ENCODE data around the gene KLF5.
A peak's percentile ranks its signal among the peaks of the same experiment; 100 is the strongest.

Gene KLF5

GRCh38 chr13:73081256-73081915 is 22.6 kb downstream of the KLF5 start:
- TF ChIP-seq CTCF (IDR thresholded peaks at IDR 0.05; ENCODE audit: low read depth, low read length): no peak
- DNase-seq (ENCODE audit: low read depth in 2 of 2): no peak
- H3K4me3 ChIP-seq (replicated peaks in 1 of 2; ENCODE audit: low read depth in 2 of 2, low read length in 2 of 2): no peak overlapping the region

- no peak for TF ChIP-seq CTCF (IDR thresholded peaks at IDR 0.05; ENCODE audit: low read depth, low read length)
- no peak overlapping the region for H3K4me3 ChIP-seq (replicated peaks in 1 of 2; ENCODE audit: low read depth in 2 of 2, low read length in 2 of 2)
- no peak for DNase-seq (ENCODE audit: low read depth in 2 of 2)
These were observed 23.7 kb downstream of the KLF5 start for GRCh38 chr13:73082471-73082870.

GRCh38 chr13:73082895-73083294 is 24.1 kb downstream of the KLF5 start:
- DNase-seq (ENCODE audit: low read depth in 2 of 2): no peak
- no peak for TF ChIP-seq CTCF (IDR thresholded peaks at IDR 0.05; ENCODE audit: low read depth, low read length)
- no peak overlapping the region for H3K4me3 ChIP-seq (replicated peaks in 1 of 2; ENCODE audit: low read depth in 2 of 2, low read length in 2 of 2)

- TF ChIP-seq CTCF (IDR thresholded peaks at IDR 0.05; ENCODE audit: low read depth, low read length): no peak
- DNase-seq (ENCODE audit: low read depth in 2 of 2): no peak
These were observed 29.6 kb downstream of the KLF5 start for GRCh38 chr13:73088332-73088935.

GRCh38 chr13:73089213-73089612 is 30.4 kb downstream of the KLF5 start:
- no peak overlapping the region for H3K4me3 ChIP-seq (replicated peaks in 1 of 2; ENCODE audit: low read depth in 2 of 2, low read length in 2 of 2)
- no peak for DNase-seq (ENCODE audit: low read depth in 2 of 2)
- TF ChIP-seq CTCF (IDR thresholded peaks at IDR 0.05; ENCODE audit: low read depth, low read length): no peak

More at GRCh38 chr13:73088332-73088935, 29.6 kb downstream of the KLF5 start:
- H3K4me3 ChIP-seq (replicated peaks in 1 of 2; ENCODE audit: low read depth in 2 of 2, low read length in 2 of 2): no peak overlapping the region

- TF ChIP-seq CTCF (IDR thresholded peaks at IDR 0.05; ENCODE audit: low read depth, low read length): no peak
- no peak overlapping the region for H3K4me3 ChIP-seq (replicated peaks in 1 of 2; ENCODE audit: low read depth in 2 of 2, low read length in 2 of 2)
- DNase-seq (ENCODE audit: low read depth in 2 of 2): peak; percentile 56 to 85
These were observed 31.5 kb downstream of the KLF5 start for GRCh38 chr13:73090116-73090822.

Measured in cardiac fibroblast (primary cell).